Upper lobe of left lung (tissue), 4 donors: ENCODE measurements around the gene SRL.

ENCODE experiments used
- POLR2A ChIP-seq, 4 donors: fragments of 450-650 bp; IDR thresholded peaks; one replicate each; pipeline ENCODE4 v1.5.1; 2016 to 2017; ENCODE audit warnings: antibody characterized with exemption in 4 of 4, mild to moderate bottlenecking in 2 of 4
- TF ChIP-seq, protein P1 (sequence below), 6 experiments: fragments of 450-650 bp in 4 of 6; fragments of 200-600 bp in 2 of 6; sonication (generic) in 2 of 6; IDR thresholded peaks; one replicate each; pipeline ENCODE4 v1.5.1; 2016 to 2019; ENCODE audit warnings: antibody characterized with exemption in 6 of 6

DNA sequence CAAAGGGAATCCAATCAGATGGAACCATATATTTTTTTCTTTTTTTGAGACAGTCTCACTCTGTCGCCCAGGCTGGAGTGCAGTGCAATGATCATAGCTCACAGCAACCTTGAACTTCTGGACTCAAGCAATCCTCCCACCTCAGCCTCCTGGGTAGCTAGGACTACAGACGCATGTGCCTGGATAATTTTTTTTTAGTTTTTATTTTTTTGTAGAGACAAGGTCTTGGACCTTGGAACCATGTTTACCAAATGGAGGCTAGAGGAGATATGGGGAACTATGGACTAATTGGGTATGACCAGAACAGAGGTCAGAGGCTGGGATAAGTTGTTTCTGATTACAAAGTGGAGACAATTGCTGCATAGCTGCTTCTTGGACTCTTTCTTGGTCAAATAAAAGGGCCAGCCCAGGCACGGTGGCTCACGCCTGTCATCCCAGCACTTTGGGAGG lies 84.5 kb downstream of the SRL start:
- TF ChIP-seq POLR2A (IDR thresholded peaks at IDR 0.05): no peak
- TF ChIP-seq, protein P1, sequence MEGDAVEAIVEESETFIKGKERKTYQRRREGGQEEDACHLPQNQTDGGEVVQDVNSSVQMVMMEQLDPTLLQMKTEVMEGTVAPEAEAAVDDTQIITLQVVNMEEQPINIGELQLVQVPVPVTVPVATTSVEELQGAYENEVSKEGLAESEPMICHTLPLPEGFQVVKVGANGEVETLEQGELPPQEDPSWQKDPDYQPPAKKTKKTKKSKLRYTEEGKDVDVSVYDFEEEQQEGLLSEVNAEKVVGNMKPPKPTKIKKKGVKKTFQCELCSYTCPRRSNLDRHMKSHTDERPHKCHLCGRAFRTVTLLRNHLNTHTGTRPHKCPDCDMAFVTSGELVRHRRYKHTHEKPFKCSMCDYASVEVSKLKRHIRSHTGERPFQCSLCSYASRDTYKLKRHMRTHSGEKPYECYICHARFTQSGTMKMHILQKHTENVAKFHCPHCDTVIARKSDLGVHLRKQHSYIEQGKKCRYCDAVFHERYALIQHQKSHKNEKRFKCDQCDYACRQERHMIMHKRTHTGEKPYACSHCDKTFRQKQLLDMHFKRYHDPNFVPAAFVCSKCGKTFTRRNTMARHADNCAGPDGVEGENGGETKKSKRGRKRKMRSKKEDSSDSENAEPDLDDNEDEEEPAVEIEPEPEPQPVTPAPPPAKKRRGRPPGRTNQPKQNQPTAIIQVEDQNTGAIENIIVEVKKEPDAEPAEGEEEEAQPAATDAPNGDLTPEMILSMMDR (IDR thresholded peaks at IDR 0.05): no peak
